NCI-H82 treated with DMSO at 0.1 percent for 48 hours (cell line): ENCODE results near the gene PSG6.
"Not testable (repeated sequence)": the region's sequence is repeated elsewhere in the genome, so short reads cannot be mapped to it uniquely, and the experiment has no call there.

Experiments
- DNase-seq: peaks from one replicate; lab custom pipeline; 2025; ENCODE audit not compliant: unreplicated experiment; lab: John Stamatoyannopoulos, UW

Gene PSG6

GRCh38 chr19:42853231-42853630 is 64.5 kb downstream of the PSG6 start:
- not testable (repeated sequence) for DNase-seq

GRCh38 chr19:42852821-42853220 is 64.9 kb downstream of the PSG6 start:
- not testable (repeated sequence) for DNase-seq
